Spleen (tissue), 11 donors: ENCODE data around the gene ROR1. TPM values are rescaled to one million over a fixed set of nuclear protein-coding genes. Genes with fewer than 3 reads are reported as not detected.

ENCODE experiments used
- DNase-seq: peaks from one replicate; pipeline ENCODE4 v3.0.0-alpha.2; 2020
- H3K27ac ChIP-seq, 8 donors: fragments of 200-600 bp; sonication (generic) in 7 of 8; 1 replicate in 4 of 8; 2 replicates in 4 of 8; pipeline versions ENCODE4 v1.5.0 to v1.8.0; 2016 to 2021; ENCODE audit warnings: inconsistent platforms in 4 of 8, mild to moderate bottlenecking in 4 of 8, moderate library complexity in 1 of 8
- H3K27me3 ChIP-seq, 7 donors: fragments of 200-600 bp; sonication (generic) in 6 of 7; replicated peaks in 1 of 7; 1 replicate in 4 of 7; 2 replicates in 3 of 7; pipeline versions ENCODE4 v1.5.0 to v1.8.0; 2016 to 2021; ENCODE audit warnings: inconsistent platforms in 3 of 7, mild to moderate bottlenecking in 1 of 7
- H3K36me3 ChIP-seq, 6 donors: fragments of 200-600 bp; sonication (generic) in 5 of 6; 1 replicate in 4 of 6; 2 replicates in 2 of 6; pipeline versions ENCODE4 v1.5.0 to v1.8.0; 2016 to 2021; ENCODE audit warnings: inconsistent platforms in 2 of 6
- H3K4me1 ChIP-seq, 6 donors: fragments of 200-600 bp; sonication (generic) in 5 of 6; 1 replicate in 3 of 6; 2 replicates in 3 of 6; pipeline versions ENCODE4 v1.5.0 to v1.8.0; 2016 to 2021; ENCODE audit warnings: inconsistent platforms in 3 of 6
- H3K4me3 ChIP-seq, 8 donors: fragments of 200-600 bp; sonication (generic) in 7 of 8; 1 replicate in 4 of 8; 2 replicates in 4 of 8; pipeline versions ENCODE4 v1.5.0 to v1.8.0; 2016 to 2021; ENCODE audit warnings: inconsistent platforms in 4 of 8, mild to moderate bottlenecking in 4 of 8, moderate library complexity in 2 of 8
- H3K9me3 ChIP-seq, 8 donors: fragments of 200-600 bp; sonication (generic) in 7 of 8; 1 replicate in 4 of 8; 2 replicates in 4 of 8; pipeline versions ENCODE4 v1.5.0 to v1.8.0; 2016 to 2021; ENCODE audit warnings: inconsistent platforms in 4 of 8
- CTCF ChIP-seq, 11 experiments: fragments of 200-600 bp in 7 of 11; fragments of 450-650 bp in 4 of 11; sonication (generic) in 4 of 11; IDR thresholded peaks in 8 of 11; conservative IDR thresholded peaks in 3 of 11; 1 replicate in 7 of 11; 2 replicates in 4 of 11; pipeline versions ENCODE4 v1.4.0 to v1.8.0; 2016 to 2021; ENCODE audit warnings: antibody characterized with exemption in 11 of 11, inconsistent platforms in 4 of 11, mild to moderate bottlenecking in 1 of 11
- POLR2A ChIP-seq, 3 donors: fragments of 450-650 bp; IDR thresholded peaks; one replicate each; pipeline ENCODE4 v1.5.1; 2017; ENCODE audit warnings: antibody characterized with exemption in 3 of 3, mild to moderate bottlenecking in 1 of 3
- POLR2AphosphoS5 ChIP-seq, 3 donors: sonication (generic); formaldehyde crosslinking; IDR thresholded peaks; one replicate each; pipeline ENCODE4 v1.5.1; 2017; ENCODE audit warnings: antibody characterized with exemption in 3 of 3
- WGBS, 5 donors: extraction: QIAGEN DNeasy Blood & Tissue Kit in 3 of 5; methylation state at CpG; one replicate each; pipeline versions ENCODE4 v1.1.5 to v1.1.7; 2013 to 2018; 5-methylcytosine and 5-hydroxymethylcytosine counted together
- intact Hi-C: fragments of 100-400 bp; cut with DNase I; formaldehyde crosslinking; loops from one replicate; pipeline ENCODE4 v1.15.0; 2023; ENCODE audit warnings: low total_unique reads
- polyA plus RNA-seq, 3 donors: library from polyadenylated mRNA; stranded (reverse); fragments of 200-250 nt; gene quantifications; one replicate each; pipeline ENCODE4 v1.2.1, GENCODE V29; 2013
- total RNA-seq, 7 donors: library from RNA; depleted of rRNA in 3 of 7; stranded (reverse); fragments of >200 nt in 3 of 7; fragmentation: NEBNext Ultra II Directional in 4 of 7; extraction: Animal tissue kit (Norgen Biotek cat#: 25700) in 4 of 7; gene quantifications; one replicate each; pipeline versions ENCODE4 v1.1.0 to v1.2.1, GENCODE V29; 2016 to 2021
- donor health status: healthy with polysubstance abuse.
- donor health status: DM: no; HTN: no; CAD: no; lungs with moderate emphysema.
- donor health status: DM: no; HTN: no; CAD: no.
- donor health status: Bipolar disorder and iron deficiency.
- donor health status: healthy.
- donor health status: DM: no; HTN: no; CAD: no.
- donor health status: DM: yes; HTN: yes; CAD: no.

Gene ROR1
- total and polyA plus RNA-seq, 10 donors: 0.43 to 12.3 (median 6.4) TPM

DNA sequence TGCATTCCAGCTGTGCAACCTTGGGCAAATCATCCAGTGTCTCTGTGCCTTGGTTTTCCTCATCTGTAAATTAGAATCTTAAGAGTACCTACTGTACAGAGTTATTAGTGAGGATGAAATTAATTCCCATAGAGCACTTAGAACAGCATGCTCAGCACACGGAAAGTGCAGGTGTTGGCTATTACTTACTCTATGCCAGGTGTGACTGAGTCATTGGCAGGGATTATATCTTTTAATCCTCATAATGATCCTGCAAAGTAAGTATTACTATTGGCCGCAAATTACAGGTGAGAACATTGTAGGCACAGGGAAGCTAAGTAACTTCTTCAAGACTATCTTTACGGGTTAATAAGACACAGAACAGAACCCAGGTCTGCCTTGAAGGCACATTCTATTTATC is 423.3 kb downstream of the ROR1 start:
- H3K4me3 ChIP-seq: no peak overlapping the region
- H3K27ac ChIP-seq: no peak overlapping the region
- intact Hi-C loops: no loop called here
- H3K27me3 ChIP-seq: no peaks in the 10 kb centered on the region
- H3K9me3 ChIP-seq: no peaks in the 10 kb centered on the region
- DNase-seq: no peak
- no peaks in the 10 kb centered on the region for H3K4me1 ChIP-seq
- H3K36me3 ChIP-seq: no peaks in the 10 kb centered on the region
- WGBS, 5 donors: 92 to 97% (median 93%) methylated on average over 3 of the region's 3 CpGs
- TF ChIP-seq POLR2A (IDR thresholded peaks at IDR 0.05): no peak
- TF ChIP-seq POLR2AphosphoS5 (IDR thresholded peaks at IDR 0.05): no peak
- no peak for TF ChIP-seq CTCF (IDR thresholded peaks at IDR 0.05 in 8 of 11, conservative IDR thresholded peaks at IDR 0.05 in 3 of 11)

- Histone ChIP-seq H3K4me3 (no peak overlapping the region), H3K9me3 (no peaks in the 10 kb centered on the region), H3K4me1 (no peaks in the 10 kb centered on the region), H3K36me3 (no peaks in the 10 kb centered on the region), H3K27ac (no peak overlapping the region), H3K27me3 (no peaks in the 10 kb centered on the region)
- TF ChIP-seq POLR2A (IDR thresholded peaks at IDR 0.05) (no peak), CTCF (IDR thresholded peaks at IDR 0.05 in 8 of 11, conservative IDR thresholded peaks at IDR 0.05 in 3 of 11) (no peak), POLR2AphosphoS5 (IDR thresholded peaks at IDR 0.05) (no peak)
- intact Hi-C loops: no loop called here
- no peak for DNase-seq
- WGBS, 5 donors: 55 to 75% (median 61%) methylated on average over 1 to 2 of the region's 2 CpGs
Observed at GRCh38 chr1:64199154-64199553, 425.3 kb downstream of the ROR1 start.

DNA sequence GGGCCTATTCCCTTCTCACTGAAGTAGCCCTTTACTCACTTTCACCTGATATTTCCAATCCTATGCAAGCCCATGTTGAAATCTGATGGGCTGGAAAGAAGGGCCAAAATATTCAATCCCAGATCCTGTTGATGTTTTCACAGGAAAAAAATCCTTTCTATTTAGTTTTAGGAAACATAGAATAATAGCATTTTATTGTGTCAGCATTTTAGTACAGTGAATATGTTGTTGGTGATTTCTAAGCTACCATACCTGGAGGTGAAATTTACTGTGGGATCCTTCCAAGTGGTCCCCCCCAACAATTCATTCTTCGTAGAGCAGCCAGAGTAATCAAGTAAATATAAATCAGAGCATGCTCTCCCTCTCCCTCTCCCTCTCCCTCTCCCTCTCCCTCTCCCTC is 426.2 kb downstream of the ROR1 start:
- Histone ChIP-seq H3K27me3 (no peaks in the 10 kb centered on the region), H3K4me3 (no peak overlapping the region), H3K36me3 (no peaks in the 10 kb centered on the region), H3K9me3 (no peaks in the 10 kb centered on the region), H3K4me1 (no peaks in the 10 kb centered on the region), H3K27ac (no peak overlapping the region)
- intact Hi-C loops: no loop called here
- TF ChIP-seq POLR2A (IDR thresholded peaks at IDR 0.05) (no peak), POLR2AphosphoS5 (IDR thresholded peaks at IDR 0.05) (no peak), CTCF (IDR thresholded peaks at IDR 0.05 in 8 of 11, conservative IDR thresholded peaks at IDR 0.05 in 3 of 11) (no peak)
- DNase-seq: no peak
- WGBS, 5 donors: 0 to 100% (median 53%) methylated on average over 1 of the region's 1 CpG

DNA sequence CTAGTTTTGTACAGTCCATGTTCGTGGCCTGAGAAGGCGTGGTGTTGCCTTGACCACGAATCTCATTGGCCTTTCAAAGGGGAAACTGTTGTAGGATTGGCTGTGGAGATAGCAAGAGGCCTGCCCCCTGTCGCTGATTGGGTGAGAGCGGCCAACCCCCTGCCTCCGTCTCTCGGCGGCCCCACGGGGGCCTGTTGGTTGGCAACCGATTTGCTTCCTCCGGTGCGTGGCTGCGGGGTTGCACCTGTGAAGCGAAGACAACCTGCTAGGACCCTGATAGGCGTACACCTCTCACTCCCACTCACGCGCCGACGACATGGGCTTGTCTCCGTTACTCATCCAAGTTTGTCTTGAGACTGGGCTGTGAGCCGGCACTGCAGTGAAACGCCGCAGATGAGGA is 429.6 kb downstream of the ROR1 start, which contains the start of gene UBE2U:
UBE2U (plus strand) TSS at position 204 of the 400 bp plus-strand sequence. CDS start 428 bp downstream, outside the sequence.
- no peak for DNase-seq
- WGBS, 5 donors: 92 to 97% (median 93%) methylated on average over 23 of the region's 23 CpGs
- H3K27ac ChIP-seq: no peak within 1 kb of the TSS
- H3K4me1 ChIP-seq: no peaks in the 10 kb centered on the region
- H3K9me3 ChIP-seq: no peaks in the 10 kb centered on the region
- no peaks in the 10 kb centered on the region for H3K27me3 ChIP-seq
- H3K36me3 ChIP-seq: no peaks in the 10 kb centered on the region
- intact Hi-C loops: no loop called here
- H3K4me3 ChIP-seq: no peak within 1 kb of the TSS
- no peak for TF ChIP-seq POLR2A (IDR thresholded peaks at IDR 0.05)

- intact Hi-C loops: no loop called here
- H3K4me3 ChIP-seq: no peak overlapping the region
- WGBS, 5 donors: 85 to 87% (median 85%) methylated on average over 2 of the region's 2 CpGs
- H3K4me1 ChIP-seq: no peaks in the 10 kb centered on the region
- no peaks in the 10 kb centered on the region for H3K36me3 ChIP-seq
- H3K9me3 ChIP-seq: no peaks in the 10 kb centered on the region
- no peak overlapping the region for H3K27ac ChIP-seq
- TF ChIP-seq CTCF (IDR thresholded peaks at IDR 0.05 in 8 of 11, conservative IDR thresholded peaks at IDR 0.05 in 3 of 11) (no peak), POLR2AphosphoS5 (IDR thresholded peaks at IDR 0.05) (no peak), POLR2A (IDR thresholded peaks at IDR 0.05) (no peak)
- DNase-seq: no peak
- H3K27me3 ChIP-seq: no peaks in the 10 kb centered on the region
Observed at GRCh38 chr1:64209221-64209620, 435.4 kb downstream of the ROR1 start.
